Measurements from ENCODE around the gene TTLL11.

The TTLL11 gene

DNA sequence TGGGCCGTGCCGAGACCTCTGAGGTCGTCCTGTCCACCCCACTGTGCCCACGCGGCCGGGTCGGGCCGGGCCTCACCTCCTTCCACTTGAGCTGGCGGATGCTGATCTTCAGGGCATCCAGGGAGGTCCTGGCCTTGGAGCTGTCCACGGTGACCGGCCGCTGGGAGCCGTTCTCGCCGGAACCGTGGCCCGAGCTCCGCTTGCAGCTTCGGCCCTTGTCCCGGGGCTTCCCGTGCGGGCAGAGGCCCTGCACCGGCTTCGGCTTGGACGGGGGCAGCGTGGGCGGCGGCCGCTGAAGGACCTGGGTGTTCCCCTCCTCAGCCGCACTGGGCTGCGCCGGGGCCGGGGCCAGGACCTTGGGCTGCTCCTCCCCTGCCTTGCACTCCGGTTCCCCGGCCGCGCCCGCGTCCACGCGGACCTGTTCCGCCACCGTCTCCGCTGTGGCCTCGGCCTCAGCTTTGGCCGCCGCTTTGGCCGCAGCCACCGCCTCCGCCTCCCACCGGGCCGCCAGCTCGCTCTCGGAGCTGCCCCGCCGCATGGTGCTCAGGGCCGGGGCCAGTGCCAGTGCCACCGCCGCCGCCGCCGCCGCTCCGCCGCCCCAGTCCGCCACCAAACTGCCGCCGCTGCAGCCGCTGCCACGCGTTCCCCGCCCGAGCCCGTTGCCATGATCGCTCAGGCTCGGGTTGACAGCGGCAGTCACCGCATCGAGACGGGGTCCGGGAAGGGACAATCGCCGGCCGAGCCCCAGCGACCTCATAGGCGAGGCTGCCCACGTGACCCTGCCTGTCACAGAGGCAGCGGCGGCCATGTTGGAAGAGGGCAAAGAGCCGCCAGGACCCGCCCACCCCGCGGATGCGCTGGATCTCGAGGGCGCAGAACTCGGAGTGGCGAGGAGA, at the start of gene TTLL11:
Gene TTLL11 (minus strand): TSS at position 698 of the 896 bp plus-strand sequence. CDS start 160 bp downstream, at position 538.
- peak; percentile 95 for DNase-seq (ENCODE audit: low spot score)

- DNase-seq (ENCODE audit: low spot score), result no peak
Measured at GRCh38 chr9:122141671-122142070, 48.6 kb upstream of the TTLL11 start.

GRCh38 chr9:122140368-122141193, 47.5 kb upstream of the TTLL11 start:
- no peak for DNase-seq (ENCODE audit: low spot score)

DNA sequence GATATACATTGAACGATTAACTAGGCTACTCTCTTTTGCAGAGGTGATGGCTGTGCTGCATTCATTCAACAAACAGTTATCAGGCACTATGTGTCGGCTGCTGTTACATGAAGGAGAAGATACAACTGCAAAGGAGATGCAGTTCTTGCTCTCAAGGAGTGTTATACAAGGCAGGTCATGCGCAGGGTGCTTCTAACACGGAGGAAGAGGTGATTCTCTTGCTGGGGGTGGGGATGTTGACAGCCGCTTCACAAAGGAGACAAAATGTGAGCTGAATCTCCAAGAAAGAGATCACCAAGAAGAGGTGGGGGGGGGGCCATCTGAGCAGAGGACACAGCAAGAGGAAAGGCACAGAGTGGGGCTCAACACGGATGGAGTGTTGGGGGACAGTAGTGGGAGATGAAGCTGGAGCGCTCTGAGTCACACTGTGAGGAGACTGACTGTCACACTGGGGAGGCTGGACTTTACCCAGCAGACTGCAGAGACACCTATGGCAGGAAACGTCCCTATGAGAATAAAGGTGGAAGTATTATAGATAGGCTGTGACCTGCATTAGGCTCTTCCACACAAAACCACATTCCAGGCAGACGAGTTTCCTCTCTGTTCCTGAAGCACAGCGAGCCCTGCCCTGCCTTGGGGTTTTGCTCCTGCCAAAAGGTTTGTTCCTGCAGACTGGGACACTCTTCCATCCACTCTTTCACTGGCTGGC, 45.6 kb upstream of the TTLL11 start:
- no peak for DNase-seq (ENCODE audit: low spot score)

DNA sequence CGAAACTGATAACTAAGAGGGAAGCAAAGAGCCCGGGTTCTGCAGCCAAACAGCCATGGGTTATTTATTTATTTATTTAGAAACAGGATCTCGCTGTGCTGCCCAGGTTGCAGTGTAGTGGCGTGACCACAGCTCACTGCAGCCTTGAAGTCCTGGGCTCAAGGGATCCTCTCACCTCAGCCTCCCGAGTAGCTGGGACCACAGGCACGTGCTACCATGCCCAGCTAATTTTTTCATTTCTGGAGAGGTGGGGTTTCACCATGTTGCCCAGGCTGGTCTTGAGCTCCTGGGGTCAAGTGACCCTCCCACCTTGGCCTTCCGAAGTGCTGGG, 42.4 kb upstream of the TTLL11 start:
- DNase-seq (ENCODE audit: low spot score), result no peak

GRCh38 chr9:122134822-122135528, 41.9 kb upstream of the TTLL11 start:
- no peak for DNase-seq (ENCODE audit: low spot score)

DNA sequence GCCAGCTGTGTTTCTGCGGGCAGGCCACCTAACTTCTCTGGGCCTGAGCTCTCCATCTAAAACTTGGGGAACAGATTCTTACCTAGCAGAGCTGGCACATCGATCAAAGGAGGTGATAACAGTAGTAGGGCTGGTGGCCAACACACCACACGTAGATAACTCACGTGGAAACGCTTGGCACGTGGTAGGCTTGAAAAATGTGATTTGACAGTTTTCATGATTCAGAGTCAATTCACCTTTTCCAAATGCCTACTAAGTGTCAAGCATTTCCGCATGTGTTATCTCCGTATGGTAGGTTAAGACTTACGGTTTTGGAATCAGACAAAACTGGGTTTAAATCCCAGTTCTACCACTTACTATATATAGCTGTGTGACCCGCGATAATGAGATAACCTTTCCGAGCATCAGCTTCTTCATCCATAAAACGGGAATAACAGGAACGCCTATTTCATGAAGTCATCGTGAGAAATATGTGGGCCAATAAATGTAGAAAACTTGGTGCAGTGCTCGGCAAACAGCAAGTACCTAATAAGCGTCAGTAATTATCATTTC, 41.0 kb upstream of the TTLL11 start:
- DNase-seq (ENCODE audit: low spot score), result no peak

GRCh38 chr9:122133263-122133983, 40.3 kb upstream of the TTLL11 start:
- DNase-seq (ENCODE audit: low spot score), result no peak

DNA sequence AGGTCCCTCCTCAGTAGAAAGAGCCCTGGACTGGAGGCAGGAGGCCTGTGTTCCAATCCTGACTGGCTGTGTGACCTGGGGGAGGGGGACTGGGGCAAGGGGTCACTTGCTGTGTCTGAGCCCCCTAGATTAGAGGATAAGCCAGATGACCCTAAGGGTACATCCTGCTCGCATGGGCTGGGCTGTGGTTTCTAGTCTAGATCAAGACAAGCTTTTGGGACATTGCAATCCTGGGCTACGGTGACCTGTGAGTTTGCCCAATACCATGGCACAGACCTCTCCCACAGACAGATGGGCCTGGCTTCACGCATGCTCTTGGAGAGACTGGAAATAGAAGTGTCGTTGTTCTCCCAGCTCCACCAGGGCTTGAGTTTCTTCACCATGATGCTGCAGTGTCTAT, 39.4 kb upstream of the TTLL11 start:
- no peak for DNase-seq (ENCODE audit: low spot score)

DNA sequence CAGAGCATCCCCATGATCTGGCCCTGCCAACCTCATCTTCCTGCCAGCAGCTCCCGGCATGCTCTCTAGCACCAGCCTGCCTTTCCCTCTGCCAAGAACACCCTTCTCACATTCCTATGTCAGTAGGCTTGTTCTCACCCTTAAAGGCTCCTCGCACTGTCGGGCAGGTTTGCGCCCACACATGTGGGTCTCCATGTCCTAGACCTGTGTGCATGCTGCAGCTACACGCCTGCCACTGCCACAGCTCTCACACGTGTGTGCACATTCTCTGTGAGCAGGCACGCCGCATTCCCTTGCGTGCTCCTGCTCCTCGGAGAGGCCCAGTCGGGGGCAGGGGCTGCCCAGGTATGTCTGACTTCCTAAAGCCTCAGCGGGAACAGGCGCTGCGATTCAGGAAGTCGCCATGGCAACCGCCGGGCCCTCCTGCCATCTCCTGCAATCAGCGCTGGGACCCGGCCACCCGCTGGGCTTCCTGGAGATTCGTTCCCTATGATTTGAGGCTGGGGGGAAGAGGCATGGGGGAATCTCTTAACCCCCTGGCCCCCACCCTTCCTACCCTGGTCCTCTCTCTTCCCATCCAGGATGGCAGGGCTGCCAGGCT, 38.4 kb upstream of the TTLL11 start:
- no peak for DNase-seq (ENCODE audit: low spot score)

DNA sequence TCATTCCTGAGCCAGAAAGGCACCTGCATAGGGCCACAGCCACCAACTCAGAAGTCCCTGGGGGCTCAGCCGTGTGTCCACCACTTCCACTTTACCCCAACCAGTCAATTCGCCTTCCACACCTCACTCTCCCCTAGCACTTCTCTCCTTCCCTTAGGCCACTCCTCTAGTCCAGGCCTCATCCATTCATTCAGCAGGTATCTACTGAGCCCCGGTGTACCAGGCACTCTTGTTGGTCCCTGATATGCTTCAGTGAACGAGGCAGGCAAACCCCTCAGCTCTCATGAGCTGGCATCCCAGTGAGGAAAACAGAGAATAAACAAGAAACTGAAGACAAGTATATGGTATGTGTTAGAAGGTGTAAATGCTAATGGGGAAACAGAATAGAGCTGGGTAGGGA, 37.7 kb upstream of the TTLL11 start:
- DNase-seq (ENCODE audit: low spot score), result no peak

- no peak for DNase-seq (ENCODE audit: low spot score)
Measured at GRCh38 chr9:122129969-122130368, 36.9 kb upstream of the TTLL11 start.

DNA sequence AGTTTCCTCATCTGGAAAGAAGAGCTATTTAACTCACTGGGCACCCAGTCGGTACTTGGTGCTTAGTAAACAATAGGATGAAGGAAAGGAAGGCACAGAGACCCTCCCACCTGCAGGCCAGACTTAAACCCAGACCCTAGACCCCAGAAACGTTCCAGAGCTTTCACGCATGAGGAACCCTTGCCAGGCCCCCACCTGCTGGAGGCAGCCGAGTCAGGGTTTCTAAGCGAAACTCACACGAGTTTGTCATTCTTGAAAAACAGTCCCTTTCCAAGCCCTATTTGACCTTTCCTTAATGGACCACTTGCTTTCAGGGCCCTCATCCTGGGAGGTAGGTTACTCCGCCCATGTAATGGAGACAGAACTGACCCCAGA, 35.8 kb upstream of the TTLL11 start:
- no peak for DNase-seq (ENCODE audit: low spot score)

DNA sequence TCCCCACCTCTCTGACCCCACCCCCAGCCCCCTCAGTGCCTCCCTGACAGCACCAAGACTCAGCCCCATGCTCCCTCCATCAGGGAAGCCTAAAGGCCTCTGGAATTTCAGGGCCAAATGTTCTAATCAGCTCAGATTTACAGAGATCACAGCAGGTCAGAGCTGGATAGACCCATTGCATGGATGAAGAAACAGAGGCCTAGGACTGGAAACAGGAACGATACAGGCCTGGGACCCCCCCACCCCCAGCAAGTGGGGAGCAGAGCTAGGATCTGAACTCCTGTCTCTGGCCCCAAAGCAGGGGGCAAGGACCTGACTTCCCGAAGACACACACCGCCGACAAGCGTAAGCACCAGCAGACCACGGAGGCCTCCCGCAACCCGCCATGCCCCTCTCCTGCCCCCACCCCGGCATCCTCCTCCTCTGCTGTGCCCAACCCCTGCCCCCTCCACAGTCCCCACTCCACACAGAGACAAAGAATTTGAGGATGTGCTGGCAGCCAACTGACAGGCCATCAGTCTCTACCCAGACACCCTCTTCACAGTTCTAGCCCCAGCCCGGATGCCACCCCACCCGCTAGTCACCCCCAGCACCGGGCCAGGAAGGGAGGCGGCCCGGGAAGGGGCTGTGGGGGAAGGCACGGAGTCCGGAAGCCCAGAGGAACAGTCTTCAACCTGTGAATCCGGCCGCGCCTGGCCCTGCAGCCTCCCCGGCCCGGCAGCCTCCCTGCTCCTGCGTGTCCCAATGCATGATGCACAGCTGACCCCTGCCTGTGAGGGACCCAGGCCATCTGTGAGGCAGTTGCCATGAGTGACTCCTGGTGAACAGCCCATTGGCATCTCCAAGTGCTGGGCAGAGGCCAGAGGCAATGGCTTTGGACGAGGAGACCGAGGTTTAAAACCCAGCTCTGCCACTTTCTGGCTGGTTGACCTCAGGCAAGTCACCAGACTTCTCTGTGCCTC, 35.2 kb upstream of the TTLL11 start:
- DNase-seq (ENCODE audit: low spot score), result no peak

DNA sequence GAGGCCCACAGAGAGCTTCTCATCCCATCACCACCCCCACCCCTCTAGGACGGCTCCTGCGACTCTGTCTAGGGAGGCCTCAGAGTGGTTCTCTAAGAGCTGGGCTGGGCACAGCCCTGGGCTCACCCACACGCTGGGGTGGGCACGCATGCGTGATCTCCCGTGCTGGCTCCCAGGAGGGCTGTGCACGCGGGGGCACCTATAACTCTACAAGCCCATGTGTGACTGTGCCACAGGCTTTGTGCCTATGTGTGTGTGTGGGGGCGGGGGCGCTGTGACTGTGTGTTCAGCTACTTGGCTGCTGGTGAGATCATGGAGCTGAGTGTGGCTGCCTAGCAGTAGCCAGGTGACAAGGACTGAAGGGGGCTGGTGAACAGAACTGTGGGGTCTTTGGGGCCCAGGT, 34.3 kb upstream of the TTLL11 start:
- DNase-seq (ENCODE audit: low spot score), result no peak

- peak; percentile 36 for DNase-seq (ENCODE audit: low spot score)
Measured at GRCh38 chr9:122126331-122127261, 33.5 kb upstream of the TTLL11 start.

DNA sequence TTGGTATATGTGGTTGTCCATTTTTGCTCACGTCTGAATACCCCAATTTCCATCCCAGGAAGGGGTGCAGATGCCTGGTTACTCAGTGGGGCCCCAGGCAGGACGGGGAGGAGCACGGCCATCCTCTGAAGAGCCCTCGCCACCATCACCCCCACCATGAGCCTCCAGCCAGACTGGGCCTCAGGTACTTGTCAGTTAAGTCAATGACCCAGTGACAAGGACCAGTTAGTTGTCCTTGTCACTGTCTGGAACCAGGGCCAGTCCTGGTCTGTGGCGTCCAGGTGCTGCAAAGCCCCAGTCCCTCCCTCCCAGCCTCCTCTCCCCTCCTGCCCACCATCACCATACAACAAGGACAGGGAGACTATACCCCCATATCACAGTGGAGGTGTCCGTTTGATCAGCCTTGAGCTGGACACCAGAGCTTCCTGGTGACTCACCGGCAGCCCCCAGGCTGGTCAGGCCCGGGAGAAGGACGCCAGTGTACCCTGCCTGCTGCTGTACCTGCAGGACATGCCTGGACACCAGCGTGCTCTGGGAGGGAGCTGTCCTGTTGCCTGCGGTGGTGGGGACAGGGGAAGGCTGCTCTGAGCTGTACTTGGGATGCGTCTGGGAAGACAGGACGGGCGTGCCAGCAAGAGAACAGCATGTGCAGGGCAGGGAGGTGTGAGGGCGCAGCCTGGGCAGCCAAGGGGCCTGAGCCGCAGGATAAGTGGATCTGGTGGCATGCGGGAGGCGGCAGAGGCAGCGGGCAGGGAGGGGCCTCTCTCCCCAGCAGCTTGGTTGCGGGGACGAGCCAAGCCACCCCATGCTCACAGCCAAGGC, 32.6 kb upstream of the TTLL11 start:
- DNase-seq (ENCODE audit: low spot score), result no peak

All from germinal center (tissue), 1 donor.